HepG2 (cell line): Measurements from ENCODE around the gene CUTC. TPM values are rescaled to one million over a fixed set of nuclear protein-coding genes. Genes with fewer than 3 reads are reported as not detected.

Source experiments
- ATAC-seq: fragments of 200-7000 bp; cut with Tn5 transposase; 3 replicates; pipeline ENCODE4 v1.9.1; 2020; ENCODE audit warnings: mild to moderate bottlenecking, moderate library complexity
- BruUV-seq: library from RNA; stranded (reverse); fragments of 400-500 nt; replicated peaks from 2 replicates; lab custom pipeline; 2021; lab: Mats Ljungman, UMichigan
- CTCF ChIA-PET: fragments of 300-600 bp; formaldehyde crosslinking; extraction: SDS; loops from one replicate; lab custom pipeline; 2021; ENCODE audit warnings: low total read pairs, inconsistent platforms, low intra/inter-chr PET ratio; lab: Yijun Ruan, JAX
- POLR2A ChIA-PET: fragments of 350-600 bp; sonication (Branson Sonifier 250); formaldehyde crosslinking; loops from one replicate; lab custom pipeline; 2020; ENCODE audit warnings: antibody characterized with exemption, inconsistent platforms; lab: Yijun Ruan, JAX
- DNase-seq: peaks from one replicate; pipeline ENCODE4 v3.0.0-alpha.2; 2015; ENCODE audit warnings: low spot score
- FAIRE-seq: peaks from 3 replicates; lab custom pipeline; 2011; peaks lifted over from hg19 to GRCh38; lab: Jason Lieb, UNC
- H2AFZ ChIP-seq: one replicate; pipeline ENCODE4 v1.6.1; 2011; ENCODE audit warnings: low read length, inconsistent platforms
- H3K27ac ChIP-seq: fragments of 300-600 bp; 3 replicates; pipeline ENCODE4 v1.8.0; 2011; ENCODE audit warnings: mixed run types, mild to moderate bottlenecking, mixed read lengths, low read length, inconsistent platforms; ENCODE audit not compliant: insufficient read depth; ENCODE audit errors: extremely low read length
- H3K27me3 ChIP-seq, 2 experiments: fragments of 200-600 bp in 1 of 2; 2 replicates in 1 of 2; 3 replicates in 1 of 2; pipeline versions ENCODE4 v1.6.0 to v1.8.0; 2011; ENCODE audit warnings: low read length in 2 of 2, mild to moderate bottlenecking in 2 of 2, moderate library complexity in 2 of 2, inconsistent platforms in 1 of 2; ENCODE audit not compliant: insufficient read depth in 2 of 2, control insufficient read depth in 1 of 2
- H3K36me3 ChIP-seq, 2 experiments: fragments of 200-600 bp in 1 of 2; replicated peaks in 1 of 2; 2 replicates in 1 of 2; 3 replicates in 1 of 2; pipeline versions ENCODE4 v1.5.1 to v1.8.0; 2011; ENCODE audit warnings: low read length in 2 of 2, inconsistent platforms in 1 of 2; ENCODE audit not compliant: insufficient read depth in 2 of 2, control insufficient read depth in 1 of 2
- H3K4me1 ChIP-seq: 2 replicates; pipeline ENCODE4 v1.5.1; 2012; ENCODE audit warnings: low read length, inconsistent platforms; ENCODE audit not compliant: insufficient read depth
- H3K4me2 ChIP-seq: 2 replicates; pipeline ENCODE4 v1.6.0; 2011; ENCODE audit warnings: low read depth, low read length, inconsistent platforms
- H3K4me3 ChIP-seq, 3 experiments: fragments of 200-600 bp in 1 of 3; sonication (generic), shearing (Covaris generic) in 1 of 3; replicated peaks in 1 of 3; 2 replicates each; pipeline ENCODE4 v1.5.1; 2011 to 2016; ENCODE audit warnings: low read length in 3 of 3, inconsistent platforms in 2 of 3, low read depth in 2 of 3, mild to moderate bottlenecking in 2 of 3, control low read depth in 1 of 3, mixed read lengths in 1 of 3; ENCODE audit not compliant: insufficient read depth in 1 of 3
- H3K79me2 ChIP-seq: one replicate; pipeline ENCODE4 v1.6.1; 2011; ENCODE audit warnings: low read length, inconsistent platforms; ENCODE audit not compliant: insufficient read depth
- H3K9ac ChIP-seq: 2 replicates; pipeline ENCODE4 v1.6.0; 2011; ENCODE audit warnings: mild to moderate bottlenecking, low read depth, low read length, inconsistent platforms; ENCODE audit not compliant: insufficient read depth
- H3K9me3 ChIP-seq: 2 replicates; pipeline ENCODE4 v1.5.1; 2012; ENCODE audit warnings: mild to moderate bottlenecking, low read length
- H4K20me1 ChIP-seq: 2 replicates; pipeline ENCODE4 v1.6.0; 2011; ENCODE audit warnings: inconsistent platforms, mild to moderate bottlenecking, low read length, moderate library complexity; ENCODE audit not compliant: insufficient read depth
- ARNT2 ChIP-seq: sonication (generic); formaldehyde crosslinking; IDR thresholded peaks from 2 replicates; pipeline ENCODE4 v1.8.0; 2022; ENCODE audit warnings: mild to moderate bottlenecking, low read depth, missing genetic modification reagents, moderate library complexity
- BHLHE40 ChIP-seq: IDR thresholded peaks from 2 replicates; pipeline ENCODE4 v1.6.1; 2011; ENCODE audit warnings: low read length, improper control_type of control experiment
- CENPBD1 ChIP-seq: sonication (generic); formaldehyde crosslinking; IDR thresholded peaks from 2 replicates; pipeline ENCODE4 v1.8.0; 2022; ENCODE audit warnings: missing genetic modification reagents, low read depth, mild to moderate bottlenecking, borderline replicate concordance
- CREB1 ChIP-seq, 2 experiments: fragments of 450-650 bp in 1 of 2; IDR thresholded peaks; 2 replicates each; pipeline ENCODE4 v1.6.1; 2016 to 2017; ENCODE audit warnings: control low read depth in 1 of 2, mild to moderate bottlenecking in 1 of 2, missing compliant biosample characterization in 1 of 2, missing genetic modification characterization in 1 of 2
- FOXK2 ChIP-seq: fragments of 450-650 bp; IDR thresholded peaks from 2 replicates; pipeline ENCODE4 v1.6.1; 2016
- HNRNPK ChIP-seq: fragments of 200-400 bp; formaldehyde crosslinking; IDR thresholded peaks from 2 replicates; pipeline ENCODE4 v1.6.1; 2018; ENCODE audit warnings: low read length, low read depth, moderate library complexity, mild to moderate bottlenecking; ENCODE audit not compliant: poor library complexity, severe bottlenecking
- HNRNPL ChIP-seq: fragments of 200-400 bp; formaldehyde crosslinking; IDR thresholded peaks from 2 replicates; pipeline ENCODE4 v1.6.1; 2017; ENCODE audit warnings: mild to moderate bottlenecking, low read depth, low read length
- ISL2 ChIP-seq: sonication (generic); formaldehyde crosslinking; IDR thresholded peaks from 2 replicates; pipeline ENCODE4 v1.5.0; 2020; ENCODE audit warnings: missing genetic modification reagents
- JUN ChIP-seq: sonication (generic); formaldehyde crosslinking; IDR thresholded peaks from 2 replicates; pipeline ENCODE4 v1.4.0; 2020; ENCODE audit warnings: mild to moderate bottlenecking, missing genetic modification reagents
- MAFK ChIP-seq, 2 experiments: IDR thresholded peaks in 1 of 2; conservative IDR thresholded peaks in 1 of 2; 2 replicates each; pipeline ENCODE4 v1.6.1; 2011; ENCODE audit warnings: improper control_type of control experiment in 2 of 2, low read length in 2 of 2
- NFE2 ChIP-seq: sonication (generic); formaldehyde crosslinking; IDR thresholded peaks from 2 replicates; pipeline ENCODE4 v1.4.0; 2020; ENCODE audit warnings: missing genetic modification reagents
- NR2F6 ChIP-seq, 2 experiments: IDR thresholded peaks; 2 replicates each; pipeline ENCODE4 v1.6.1; 2016; ENCODE audit warnings: antibody characterized with exemption in 1 of 2, mild to moderate bottlenecking in 1 of 2
- ONECUT2 ChIP-seq: sonication (generic); formaldehyde crosslinking; IDR thresholded peaks from 2 replicates; pipeline ENCODE4 v1.4.0; 2020; ENCODE audit warnings: missing genetic modification reagents
- ZFP36 ChIP-seq: fragments of 150-350 bp; IDR thresholded peaks from 2 replicates; pipeline ENCODE4 v1.6.1; 2018; ENCODE audit warnings: borderline replicate concordance, low read length, low read depth; ENCODE audit not compliant: partially characterized antibody
- WGBS: methylation state at CpG from one replicate; pipeline ENCODE4 v1.1.6; 2017; ENCODE audit warnings: low lambda C conversion rate; 5-methylcytosine and 5-hydroxymethylcytosine counted together
- in situ Hi-C: cut with HindIII; loops from 2 replicates; pipeline ENCODE4 v1.10.0; 2017; ENCODE audit warnings: low pct_unique_long_range_greater_than_20kb; ENCODE audit not compliant: extremely low pct_ligation_motif_present
- intact Hi-C: fragments of 100-400 bp; cut with micrococcal nuclease; formaldehyde crosslinking; loops from one replicate; pipeline ENCODE4 v1.10.0; 2022; ENCODE audit not compliant: unreplicated experiment
- polyA plus RNA-seq, 8 experiments: library from polyadenylated mRNA; depleted of rRNA in 3 of 8; stranded (reverse) in 7 of 8; unstranded in 1 of 8; fragments of >200 nt; fragmentation: Illumina TruSeq in 4 of 8; extraction: Trizol in 4 of 8; gene quantifications; 2 replicates each; pipeline versions ENCODE4 v1.2.1 to v1.2.3, GENCODE V29; 2011 to 2016; ENCODE audit warnings: low read depth in 4 of 8, missing spikeins in 1 of 8, mixed read lengths in 1 of 8; ENCODE audit not compliant: insufficient read depth in 1 of 8
- total RNA-seq, 5 experiments: library from RNA; depleted of rRNA; stranded (reverse); fragments of >200 nt; fragmentation: Illumina TruSeq; extraction: Trizol; gene quantifications; 2 replicates each; pipeline ENCODE4 v1.2.3, GENCODE V29; 2016; ENCODE audit warnings: low read depth in 1 of 5

Gene CUTC
- total and polyA plus RNA-seq, 2 of the 13 experiments (the other 11 are each of a cell fraction or from before 2014, with no cell fraction given), result 22.3 to 25.8 TPM

- no peak for FAIRE-seq
- Histone ChIP-seq H3K4me1 (peaks cover 34% of the 10 kb centered on the region), H3K4me3 (no peak overlapping the region), H3K79me2 (no peaks in the 10 kb centered on the region), H2AFZ (no peak overlapping the region), H3K4me2 (no peak overlapping the region), H3K9ac (no peak overlapping the region), H3K36me3 (no peaks in the 10 kb centered on the region), H4K20me1 (no peaks in the 10 kb centered on the region), H3K27me3 (no peaks in the 10 kb centered on the region), H3K9me3 (no peaks in the 10 kb centered on the region), H3K27ac (peak overlapping the region; percentile 66)
- 84% methylated on average over 5 of the region's 5 CpGs for WGBS
- TF ChIP-seq HNRNPK (no peak), BHLHE40 (no peak), ONECUT2 (CRISPR knock-in tag) (no peak), CREB1 (IDR thresholded peaks at IDR 0.05) (no peak), CREB1 (CRISPR knock-in tag; IDR thresholded peaks at IDR 0.05) (no peak), ARNT2 (CRISPR knock-in tag) (no peak), NR2F6 (IDR thresholded peaks at IDR 0.05) (no peak), NR2F6 (CRISPR knock-in tag; IDR thresholded peaks at IDR 0.05) (no peak), FOXK2 (no peak), NFE2 (no peak), JUN (CRISPR knock-in tag) (no peak), ISL2 (CRISPR knock-in tag) (no peak), HNRNPL (no peak), ZFP36 (no peak), MAFK (conservative IDR thresholded peaks at IDR 0.05 in 1 of 2, IDR thresholded peaks at IDR 0.05 in 1 of 2; ENCODE audit: low read length in 2 of 2) (no peak), CENPBD1 (CRISPR knock-in tag) (no peak)
- DNase-seq, result no peak
- no TSS peak for BruUV-seq
- ATAC-seq, result no peak
- ChIA-PET POLR2A (interaction anchor here (1.4 to 2.6 kb wide), 2 partner anchors 12 to 38 kb away, joined by 5 to 15 read pairs; partner anchors contain the start of genes ABCC2, COX15 and CUTC), CTCF (no interaction called here)
- in situ Hi-C loops, result no loop called here
- intact Hi-C loops, result no loop called here
Observed at GRCh38 chr10:99769706-99770105, 37.7 kb downstream of the CUTC start.
